HG02610 (cell line): Measurements from ENCODE around the gene MLC1.

Source experiments
- ATAC-seq: cut with Tn5 transposase; IDR thresholded peaks from one replicate; pipeline ENCODE4 v1.9.1; 2021; ENCODE audit warnings: mild to moderate bottlenecking, moderate library complexity; ENCODE audit not compliant: unreplicated experiment

Gene MLC1

GRCh38 chr22:50058906-50059880 lies 26.0 kb downstream of the MLC1 start:
- no peak for ATAC-seq

- ATAC-seq, result no peak
These were observed 26.9 kb downstream of the MLC1 start, which contains the start of gene TTLL8 for GRCh38 chr22:50058061-50058905. Gene TTLL8 (minus strand): TSS chr22:50058298.

DNA sequence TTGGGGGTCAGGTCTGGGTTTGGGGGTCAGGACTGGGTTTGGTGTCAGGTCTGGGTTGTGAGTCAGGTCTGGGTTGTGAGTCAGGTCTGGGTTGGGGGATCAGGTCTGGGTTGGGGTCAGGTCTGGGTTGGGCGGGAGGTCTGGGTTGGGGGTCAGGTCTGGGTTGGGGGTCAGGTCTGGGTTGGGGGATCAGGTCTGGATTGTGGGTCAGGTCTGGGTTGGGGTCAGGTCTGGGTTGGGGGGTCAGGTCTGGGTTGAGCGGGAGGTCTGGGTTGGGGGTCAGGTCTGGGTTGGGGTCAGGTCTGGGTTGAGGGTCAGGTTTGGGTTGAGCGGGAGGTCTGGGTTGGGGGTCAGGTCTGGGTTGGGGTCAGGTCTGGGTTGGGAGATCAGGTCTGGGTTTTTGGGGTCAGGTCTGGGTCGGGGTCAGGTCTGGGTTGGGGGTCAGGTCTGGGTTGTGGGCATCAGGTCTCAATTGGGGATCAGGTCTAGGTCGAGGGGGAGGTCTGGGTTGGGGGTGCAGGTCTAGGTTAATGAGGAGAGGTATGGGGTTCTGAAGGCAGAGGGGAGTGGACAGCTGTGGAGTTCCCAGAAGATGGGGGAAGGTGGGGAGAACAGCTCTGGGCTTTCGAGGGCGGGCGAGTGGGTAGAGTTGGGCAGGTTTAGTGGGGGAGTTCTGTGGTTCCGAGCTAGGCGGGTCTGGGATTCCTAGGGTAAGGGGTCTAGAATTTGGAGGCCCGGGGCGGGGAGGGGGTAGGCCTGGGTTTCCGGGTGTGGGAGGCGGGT lies 27.8 kb downstream of the MLC1 start:
- no peak for ATAC-seq

- ATAC-seq, result no peak
These were observed 28.8 kb downstream of the MLC1 start for GRCh38 chr22:50056214-50056972.

DNA sequence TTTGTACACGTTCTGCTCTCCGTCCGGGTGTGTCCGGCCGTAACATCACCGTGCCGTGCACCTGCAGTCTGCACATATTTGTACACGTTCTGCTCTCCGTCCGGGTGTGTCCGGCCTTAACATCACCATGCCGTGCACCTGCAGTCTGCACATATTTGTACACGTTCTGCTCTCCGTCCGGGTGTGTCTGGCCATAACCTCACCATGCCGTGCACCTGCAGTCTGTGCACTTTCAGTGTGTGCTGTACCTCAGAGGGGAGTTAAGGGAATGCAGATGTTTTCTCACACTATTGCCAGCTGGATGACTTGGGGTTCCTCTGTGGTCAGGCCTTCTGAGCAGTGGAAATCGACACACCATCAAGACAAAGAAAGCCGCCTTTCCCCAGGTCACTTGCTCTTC lies 31.4 kb downstream of the MLC1 start:
- no peak for ATAC-seq

GRCh38 chr22:50051930-50052329 lies 33.3 kb downstream of the MLC1 start:
- no peak for ATAC-seq

DNA sequence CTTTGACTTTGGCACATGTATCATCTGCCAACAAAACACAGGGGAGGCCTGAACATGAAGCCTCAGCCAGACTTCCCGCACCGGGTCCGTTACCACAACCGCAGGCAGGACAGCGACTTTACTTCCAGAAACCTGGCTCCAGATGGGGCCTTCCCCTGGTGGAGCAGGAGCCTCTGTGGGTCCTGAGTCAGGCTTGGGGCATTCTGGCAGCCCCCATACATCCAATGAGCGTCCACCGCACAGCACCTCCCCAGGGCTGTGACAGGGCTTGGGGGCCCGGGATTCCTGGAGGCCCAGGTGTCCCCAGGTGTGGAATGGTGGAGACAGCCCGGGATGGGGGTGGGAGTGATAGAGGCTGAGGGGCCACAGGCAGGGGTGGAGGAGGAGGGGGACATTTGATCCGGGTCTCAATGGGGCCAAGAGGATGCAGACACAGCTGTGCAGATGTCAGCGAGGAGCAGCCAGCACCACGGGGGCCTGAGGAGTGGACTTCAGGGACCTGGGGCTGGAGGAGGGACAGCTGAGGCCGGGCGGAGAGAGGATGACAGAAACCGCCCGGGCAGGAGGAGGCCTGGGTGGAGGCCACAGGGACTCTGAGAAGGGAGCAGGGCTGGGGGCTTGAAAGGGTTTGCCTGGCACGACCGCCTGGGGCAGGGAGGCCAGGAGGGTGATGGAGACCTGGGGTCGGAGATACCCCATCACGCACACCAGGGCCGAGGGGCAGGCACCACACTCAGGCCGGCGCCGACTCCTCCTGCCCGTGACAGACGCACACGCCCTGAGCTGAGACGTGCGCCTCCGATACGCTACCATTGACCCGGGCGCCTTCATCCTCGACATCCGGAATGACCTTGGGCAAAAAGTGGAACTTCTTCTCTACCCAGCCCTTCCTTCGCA lies 35.7 kb downstream of the MLC1 start:
- ATAC-seq, result no peak

DNA sequence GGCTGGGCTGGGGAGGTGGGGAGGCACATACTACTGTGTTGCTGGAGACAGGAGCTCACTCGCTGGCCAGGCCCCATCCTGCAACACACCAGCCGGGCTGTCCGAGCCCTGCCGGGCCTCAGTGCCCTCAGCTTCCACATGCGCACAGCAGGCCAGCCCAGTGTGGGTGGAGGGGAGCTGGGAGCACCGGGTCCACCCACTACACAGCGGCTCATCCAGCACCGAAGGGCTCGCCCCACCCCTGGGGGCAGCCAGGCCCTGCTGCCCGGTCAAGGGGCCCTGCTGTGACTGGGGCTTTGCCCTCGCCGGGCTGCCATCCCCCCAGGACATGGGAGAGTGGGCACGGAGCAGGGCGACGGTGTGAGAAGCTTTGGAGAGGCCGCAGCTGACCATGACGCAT lies 36.4 kb downstream of the MLC1 start:
- no peak for ATAC-seq

DNA sequence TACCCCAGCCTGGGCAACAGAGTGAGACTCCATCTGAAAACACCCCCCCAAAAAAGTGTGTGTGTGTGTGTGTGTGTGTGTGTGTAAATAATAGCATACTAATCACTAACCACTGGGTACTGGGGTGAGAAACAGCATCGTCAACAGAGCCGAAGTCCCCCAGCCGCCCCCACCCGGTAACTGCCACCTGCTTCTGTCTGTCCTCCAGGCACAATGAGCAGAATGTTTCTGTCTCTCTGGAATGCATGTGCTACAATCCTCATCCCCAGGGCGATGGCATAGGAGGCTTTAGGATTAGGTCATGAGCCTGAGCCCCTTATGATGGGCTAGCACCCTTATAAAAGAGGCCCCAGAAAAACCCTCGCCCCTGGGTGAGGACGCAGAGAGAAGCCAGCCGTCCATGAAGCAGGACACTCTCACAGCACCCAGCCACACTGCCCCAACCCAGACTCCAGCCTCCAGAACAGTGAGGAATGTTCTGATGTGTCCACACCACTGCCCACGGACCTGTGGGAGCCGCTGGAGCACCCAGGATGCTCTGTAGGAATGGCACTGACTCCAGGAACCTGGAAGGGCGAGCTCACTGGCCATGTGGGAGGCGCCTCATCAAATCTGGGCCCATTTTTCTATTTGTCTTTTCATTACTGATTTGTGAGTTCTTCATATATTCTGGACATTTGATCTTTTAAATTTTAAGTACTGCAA lies 37.0 kb downstream of the MLC1 start:
- ATAC-seq, result no peak

DNA sequence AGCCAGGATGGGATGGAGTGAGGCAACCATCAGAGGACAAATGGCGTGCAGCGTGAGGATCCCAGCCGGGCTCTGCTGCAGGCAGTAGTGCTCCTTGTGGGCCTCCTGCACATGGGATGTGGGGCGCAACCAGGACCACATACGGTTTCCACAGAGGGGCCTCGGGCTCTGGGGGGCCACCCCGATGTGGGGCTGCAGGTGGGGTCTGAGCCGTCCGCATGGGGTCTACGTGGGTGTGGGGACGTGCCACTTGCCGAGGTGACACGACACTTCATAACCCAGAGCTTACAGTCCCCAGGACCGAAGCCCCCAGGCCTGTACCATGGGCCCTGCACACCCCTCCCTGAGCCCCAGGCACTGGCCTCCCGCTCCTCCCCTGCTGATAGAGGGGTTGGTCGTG lies 37.9 kb downstream of the MLC1 start:
- no peak for ATAC-seq

DNA sequence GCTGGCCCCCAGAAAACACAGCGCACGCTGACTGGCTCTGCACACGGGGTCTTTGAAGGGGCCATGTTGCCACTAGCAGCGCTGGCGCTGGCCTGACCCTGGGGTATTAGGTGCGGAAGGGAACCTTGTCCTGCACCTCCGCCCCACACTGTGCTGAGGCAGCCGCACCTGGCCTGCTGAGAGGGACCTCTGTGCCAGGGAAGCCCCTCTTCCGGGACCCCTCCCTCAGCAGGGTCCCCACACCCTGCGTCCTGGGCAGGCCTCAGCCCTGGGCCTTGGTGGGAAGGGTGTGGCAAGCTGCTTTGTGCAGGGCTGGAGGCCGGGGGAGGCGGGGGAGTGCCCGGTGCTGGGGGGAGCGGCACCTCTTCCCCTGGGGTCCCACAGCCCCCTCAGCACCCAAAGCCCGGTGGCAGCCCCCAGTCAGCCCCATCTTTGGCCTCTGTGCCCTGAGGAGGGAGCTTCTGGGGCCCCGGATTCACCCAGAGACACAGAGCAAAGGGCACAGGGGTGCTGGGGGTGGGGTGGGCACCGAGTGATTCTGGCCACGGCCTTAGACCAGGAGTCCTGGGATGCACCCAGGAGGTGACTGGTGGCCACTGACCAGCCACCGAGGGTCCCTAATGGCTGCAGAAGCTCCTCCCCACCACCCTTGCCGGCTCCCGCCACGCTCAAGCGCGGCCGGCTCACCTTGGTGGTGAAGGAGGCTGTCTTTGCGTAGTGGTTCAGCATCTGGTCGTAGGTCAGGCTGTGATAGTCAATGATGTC lies 38.6 kb downstream of the MLC1 start:
- ATAC-seq, result no peak

GRCh38 chr22:50046019-50046415 lies 39.2 kb downstream of the MLC1 start:
- ATAC-seq, result no peak

DNA sequence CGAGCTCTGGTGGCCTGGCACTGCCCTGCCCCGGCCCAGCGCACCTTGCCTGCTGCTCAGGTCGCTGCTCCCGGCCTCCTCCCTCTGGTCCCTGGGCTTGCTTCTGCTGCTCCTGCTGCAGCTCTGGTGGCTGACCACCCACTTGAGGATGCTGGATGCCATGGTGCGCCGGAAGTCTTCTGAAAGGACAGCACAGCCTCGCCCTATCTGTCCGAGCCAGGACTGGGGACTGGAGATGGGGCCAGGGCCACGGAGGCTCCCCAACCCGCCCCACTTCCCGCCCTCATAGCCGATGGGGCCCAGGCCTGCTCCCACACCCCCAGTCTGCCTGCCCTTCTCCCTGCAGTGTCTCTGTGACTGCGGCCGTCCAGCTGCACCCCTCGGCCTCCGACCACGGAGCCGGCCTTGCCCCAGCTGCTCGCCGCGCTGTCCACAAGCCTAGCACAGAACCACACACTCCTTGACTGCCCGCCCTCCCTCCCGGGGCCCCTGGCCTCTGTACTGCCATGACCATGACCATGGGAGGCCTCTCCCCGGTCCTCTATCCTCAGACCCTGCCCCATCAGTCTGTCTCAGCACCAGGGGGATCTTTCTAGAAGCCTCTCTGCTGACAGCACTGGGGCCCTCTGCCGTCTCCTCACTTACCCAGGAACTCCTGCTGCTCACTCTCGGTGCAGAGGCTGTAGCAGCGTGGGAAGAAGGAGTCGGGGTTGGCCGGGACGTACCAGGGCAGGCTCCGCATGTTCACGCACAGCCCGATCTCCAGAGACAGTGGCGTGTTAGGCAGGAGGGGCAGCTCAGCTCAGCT lies 39.8 kb downstream of the MLC1 start:
- ATAC-seq, result no peak

GRCh38 chr22:50044485-50045118 lies 40.6 kb downstream of the MLC1 start:
- no peak for ATAC-seq

DNA sequence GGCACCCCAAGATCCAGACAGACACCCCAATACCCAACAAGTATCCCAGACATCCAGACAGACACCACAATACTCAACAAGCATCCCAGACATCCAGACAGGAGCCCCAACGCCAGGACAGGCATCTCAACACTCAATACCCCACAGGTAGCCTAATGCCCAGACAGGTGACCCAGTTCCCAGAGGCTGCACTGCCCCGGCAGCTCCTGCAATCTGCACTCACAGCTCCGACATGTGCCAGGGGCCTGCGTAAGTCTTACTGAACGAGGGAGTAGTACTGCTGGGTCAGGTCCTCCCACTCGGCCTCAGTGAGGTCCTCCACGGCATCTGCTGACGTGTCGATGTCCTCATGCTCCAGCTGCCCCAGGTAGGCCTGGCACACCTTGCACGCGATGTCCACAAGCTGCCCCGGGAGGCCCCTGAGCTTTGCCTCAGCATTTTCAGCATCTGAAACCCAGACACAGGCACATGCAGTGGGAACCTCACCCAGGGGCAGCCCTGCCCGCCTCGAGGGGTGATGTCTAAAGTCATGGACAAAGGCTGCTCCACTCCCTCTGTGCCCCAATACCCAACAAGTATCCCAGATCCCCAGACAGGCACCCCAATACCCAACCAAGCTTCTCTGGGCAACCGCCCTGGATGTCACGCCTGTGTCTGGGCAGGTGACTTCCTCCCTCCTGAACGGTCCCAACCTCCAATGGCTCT lies 43.7 kb downstream of the MLC1 start:
- ATAC-seq, result no peak

- no peak for ATAC-seq
These were observed 44.5 kb downstream of the MLC1 start for GRCh38 chr22:50040717-50041116.
